ENCODE data around the gene JTB. TPM values are rescaled to one million over a fixed set of nuclear protein-coding genes. Genes with fewer than 3 reads are reported as not detected.
A peak's percentile ranks its signal among the peaks of the same experiment; 100 is the strongest.

The JTB gene
- total RNA-seq, 1 donor from 2014 or later: 76.8 TPM

- ATAC-seq: no peak
- intact Hi-C loops (cut with DNase I): loop anchor here (5.0 kb wide), 1 partner anchor 162 kb away; no protein-coding TSS in a partner anchor
- no peak for DNase-seq (ENCODE audit: missing footprints)
These were observed 18.0 kb downstream of the JTB start for GRCh38 chr1:153959454-153959853.

- intact Hi-C loops (cut with DNase I): loop anchor here (5.0 kb wide), 1 partner anchor 162 kb away; no protein-coding TSS in a partner anchor
- no peak for DNase-seq (ENCODE audit: missing footprints)
- no peak for ATAC-seq
These were observed 18.6 kb downstream of the JTB start for GRCh38 chr1:153958961-153959260.

DNA sequence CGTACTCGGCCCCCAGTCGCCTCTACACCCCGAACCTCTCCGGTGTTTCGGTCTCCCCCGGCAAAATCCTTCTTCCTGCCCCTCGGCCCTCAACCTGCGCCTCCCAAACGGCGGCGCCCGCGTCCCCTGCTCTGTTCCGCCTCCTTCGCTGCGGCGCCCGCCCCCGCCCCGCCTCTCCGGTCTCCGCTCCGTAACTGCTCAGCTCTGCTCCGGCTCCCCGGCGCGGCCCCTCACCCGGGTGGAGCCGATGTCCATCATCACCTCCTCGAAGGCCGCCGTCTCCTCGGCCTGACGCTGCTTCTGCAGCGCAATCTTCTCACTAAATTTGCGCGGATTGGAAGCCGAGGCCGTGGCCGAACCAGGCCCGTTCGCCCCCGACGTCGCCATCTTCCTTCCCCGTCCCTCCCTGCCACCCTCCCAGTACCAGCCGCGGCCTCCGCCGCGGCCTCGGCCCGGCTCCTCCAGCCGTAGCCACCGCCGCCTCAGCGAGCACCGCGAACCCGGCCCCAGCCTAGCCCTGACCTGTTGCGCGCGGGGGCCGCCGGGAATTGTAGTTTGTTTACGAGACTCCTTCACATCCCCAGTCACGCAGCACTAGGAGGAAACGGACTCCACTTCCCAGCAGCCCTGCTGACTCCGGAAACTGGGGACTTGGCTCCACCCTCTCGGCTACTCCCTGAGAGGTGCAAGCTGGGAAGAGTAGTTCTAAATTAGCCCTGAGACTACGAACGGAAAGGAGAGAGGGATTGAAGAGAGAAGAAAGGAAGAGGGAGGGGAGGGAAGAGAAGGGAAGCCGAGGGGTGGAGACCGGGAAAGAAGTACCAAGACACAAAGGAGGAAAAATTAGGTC lies 19.1 kb downstream of the JTB start, which contains the start of gene CRTC2:
Gene CRTC2, minus strand, starts transcription at position 502 of the 850 bp plus-strand sequence. Its CDS starts 115 bp downstream, at position 387.
- DNase-seq (ENCODE audit: missing footprints): peak; percentile 100
- intact Hi-C loops (cut with DNase I): loop anchor here (5.0 kb wide), 1 partner anchor 161 kb away; no protein-coding TSS in a partner anchor
- peak; percentile 91 for ATAC-seq

GRCh38 chr1:153957744-153958110 lies 19.7 kb downstream of the JTB start:
- intact Hi-C loops (cut with DNase I): loop anchor here (5.0 kb wide), 1 partner anchor 160 kb away; no protein-coding TSS in a partner anchor
- no peak for DNase-seq (ENCODE audit: missing footprints)
- no peak for ATAC-seq

DNA sequence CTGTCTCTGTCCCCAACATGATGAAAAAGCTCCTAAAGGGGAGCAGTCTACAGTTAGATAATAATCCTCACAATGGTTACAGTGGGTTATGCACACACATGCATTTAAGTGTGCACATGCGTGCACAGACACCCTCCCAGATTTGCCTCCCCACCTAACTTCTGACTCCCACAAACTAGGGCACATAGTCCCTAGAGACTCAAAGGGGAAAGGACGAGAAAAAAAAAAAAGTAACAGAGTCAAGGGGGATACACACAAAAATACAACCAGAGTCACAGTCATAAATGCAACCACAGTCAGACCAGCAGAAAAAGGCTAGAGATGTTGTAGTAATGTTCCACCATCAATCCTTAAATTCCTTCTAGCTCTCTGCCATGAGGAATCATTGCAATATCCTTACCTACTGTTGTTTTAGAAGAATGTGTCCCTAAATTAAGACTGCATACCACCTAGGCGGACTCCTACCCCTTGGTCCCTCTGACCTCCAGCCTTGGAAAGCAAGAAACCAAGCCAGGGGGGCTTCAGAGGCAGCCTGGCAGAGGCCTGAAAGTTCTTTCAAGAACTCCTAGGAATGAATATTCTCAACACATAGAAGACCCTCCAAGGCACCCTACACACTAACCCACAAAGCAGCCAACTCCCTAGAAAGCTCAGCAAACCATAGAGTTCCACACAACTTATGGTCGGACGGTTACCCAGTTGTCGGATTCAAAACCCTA lies 20.3 kb downstream of the JTB start:
- intact Hi-C loops (cut with DNase I): loop anchor here (5.0 kb wide), 1 partner anchor 160 kb away; no protein-coding TSS in a partner anchor
- DNase-seq (ENCODE audit: missing footprints) (peak; percentile 11), ATAC-seq (no peak)

DNA sequence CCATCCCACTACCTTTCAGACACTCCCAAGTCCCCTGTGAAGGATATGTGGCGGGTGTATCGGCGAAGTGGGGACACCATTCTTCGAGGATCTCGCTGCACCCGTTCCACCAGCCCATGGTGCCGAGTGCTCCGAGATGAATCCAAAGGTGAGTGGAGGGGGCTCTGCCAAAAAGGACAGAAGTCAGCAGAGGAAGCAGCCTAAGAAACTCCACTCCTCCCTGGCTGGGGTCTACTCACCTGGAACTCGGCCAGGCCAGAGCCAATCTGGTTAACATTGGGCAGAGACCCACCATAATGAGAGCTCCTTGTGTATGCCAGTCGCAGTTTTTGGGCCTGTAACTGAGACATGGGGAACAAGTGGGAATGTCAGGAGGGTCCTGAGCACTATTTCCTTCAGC lies 22.6 kb downstream of the JTB start:
- DNase-seq (ENCODE audit: missing footprints) (no peak), ATAC-seq (no peak)
- intact Hi-C loops (cut with DNase I): loop anchor here (5.0 kb wide), 1 partner anchor 158 kb away; no protein-coding TSS in a partner anchor

DNA sequence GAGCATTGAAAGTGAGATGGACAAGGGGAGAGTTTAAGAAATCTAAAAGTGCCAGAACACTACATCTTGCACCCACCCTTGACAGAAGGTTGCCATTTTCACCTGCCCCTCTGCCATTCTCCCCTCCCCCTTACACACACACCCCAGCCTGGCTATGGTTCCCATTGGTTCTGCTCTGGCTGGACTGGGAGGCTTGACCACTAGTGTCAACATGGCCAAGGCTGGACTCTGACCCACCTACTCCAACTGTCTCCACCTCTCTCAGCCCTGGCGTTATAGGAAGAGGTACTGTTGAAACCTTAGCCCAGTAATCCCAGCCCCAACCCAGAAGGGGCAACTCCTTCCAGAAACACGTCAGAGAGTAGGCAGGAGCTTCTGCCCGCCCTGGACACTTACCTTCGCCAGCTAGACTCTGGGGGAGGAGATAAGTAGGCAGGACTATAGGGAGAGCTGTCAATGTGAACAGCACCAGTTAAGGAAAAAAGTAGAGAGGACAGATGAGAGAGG lies 23.6 kb downstream of the JTB start:
- intact Hi-C loops (cut with DNase I): no loop called here
- ATAC-seq (no peak), DNase-seq (ENCODE audit: missing footprints) (no peak)

DNA sequence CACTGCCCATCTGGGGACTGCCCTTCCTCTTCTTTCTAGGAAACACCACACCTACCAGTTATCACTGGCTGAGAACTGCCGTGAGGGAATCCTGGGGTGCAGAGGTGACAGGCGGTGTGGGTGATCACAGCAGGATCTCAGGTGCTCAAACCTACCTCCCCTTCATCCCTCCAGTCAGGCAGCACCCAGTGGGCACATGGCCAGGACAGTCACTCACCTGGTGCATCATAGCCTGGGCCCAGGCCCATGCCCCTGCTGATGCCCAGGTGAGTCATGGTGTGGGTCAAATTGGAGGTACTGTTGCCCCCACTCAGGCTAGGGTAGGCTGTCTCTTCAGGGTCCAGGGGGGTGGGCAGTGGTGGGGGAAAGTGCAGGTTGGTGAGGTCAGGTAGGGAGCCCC lies 25.7 kb downstream of the JTB start:
- DNase-seq (ENCODE audit: missing footprints) (no peak), ATAC-seq (no peak)
- intact Hi-C loops (cut with DNase I): no loop called here

DNA sequence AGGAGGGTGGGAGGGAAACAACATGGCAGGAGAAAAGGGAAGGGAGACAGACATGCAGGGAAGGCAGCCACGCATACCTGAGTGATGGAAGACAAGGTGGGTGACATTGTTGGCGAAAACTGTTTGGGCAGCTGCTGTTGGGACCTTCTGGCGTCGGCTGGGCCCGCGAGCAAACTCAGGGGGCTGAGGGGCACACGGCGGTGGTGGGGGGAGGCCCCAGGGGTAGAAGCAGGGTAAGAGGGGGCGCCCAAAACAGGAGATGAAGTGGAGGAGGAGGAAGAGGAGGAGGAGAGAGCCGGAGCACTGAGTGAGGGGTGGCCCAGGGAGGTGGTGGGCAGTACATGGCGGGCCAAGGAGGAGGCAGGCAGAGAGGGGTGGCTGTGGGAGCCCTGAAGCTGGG lies 26.3 kb downstream of the JTB start:
- intact Hi-C loops (cut with DNase I): no loop called here

DNA sequence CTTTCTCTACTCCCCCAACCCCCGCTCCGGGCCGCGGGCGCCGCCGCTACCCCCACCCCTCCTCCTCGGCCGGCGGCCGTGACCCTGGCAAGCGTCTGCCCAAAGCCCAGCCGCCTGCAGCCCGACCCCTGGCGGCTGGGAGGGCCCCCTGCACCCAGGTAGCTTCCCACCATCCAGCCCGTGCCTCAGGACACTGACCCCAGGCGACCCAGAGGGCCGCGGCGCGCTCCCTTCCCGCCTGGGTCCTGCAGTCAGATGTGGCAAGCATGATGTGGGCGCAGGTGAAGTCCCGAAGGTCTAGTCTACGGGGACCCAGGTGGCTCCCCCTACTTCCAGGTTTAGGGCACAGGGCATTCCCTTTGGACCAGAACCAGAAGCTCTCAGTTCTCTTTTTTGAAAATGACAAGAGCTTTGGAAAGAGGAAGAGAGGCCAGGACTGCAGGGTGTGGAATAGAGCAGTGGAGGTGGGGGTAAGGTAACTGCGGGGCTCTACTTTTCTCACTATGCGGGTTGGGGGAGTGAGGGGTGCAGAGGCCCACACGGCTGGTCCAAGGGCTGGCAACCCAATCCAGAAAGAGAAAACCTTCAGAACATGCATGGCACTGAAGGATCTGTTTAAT lies 30.7 kb downstream of the JTB start, which contains the start of gene DENND4B:
Gene DENND4B, minus strand, starts transcription at position 97 of the 620 bp plus-strand sequence. CDS start 2,344 bp downstream, outside the sequence.
- intact Hi-C loops (cut with DNase I): loop anchor here (1.0 kb wide), 2 partner anchors 23 to 40 kb away; partner anchors contain the start of gene RAB13
- ATAC-seq: peak; percentile 76
- DNase-seq (ENCODE audit: missing footprints): peak; percentile 93

More for the DNA sequence above, 26.3 kb downstream of the JTB start:
- ATAC-seq (no peak), DNase-seq (ENCODE audit: missing footprints) (no peak)

GRCh38 chr1:153945795-153946621 lies 31.5 kb downstream of the JTB start:
- DNase-seq (ENCODE audit: missing footprints): peak; percentile 97
- intact Hi-C loops (cut with DNase I): loop anchor here (1.0 kb wide), 2 partner anchors 23 to 40 kb away; partner anchors contain the start of gene RAB13
- ATAC-seq: peak; percentile 84

GRCh38 chr1:153945131-153945794 lies 32.2 kb downstream of the JTB start:
- DNase-seq (ENCODE audit: missing footprints) (peak; percentile 90), ATAC-seq (peak; percentile 51)
- intact Hi-C loops (cut with DNase I): no loop called here

DNA sequence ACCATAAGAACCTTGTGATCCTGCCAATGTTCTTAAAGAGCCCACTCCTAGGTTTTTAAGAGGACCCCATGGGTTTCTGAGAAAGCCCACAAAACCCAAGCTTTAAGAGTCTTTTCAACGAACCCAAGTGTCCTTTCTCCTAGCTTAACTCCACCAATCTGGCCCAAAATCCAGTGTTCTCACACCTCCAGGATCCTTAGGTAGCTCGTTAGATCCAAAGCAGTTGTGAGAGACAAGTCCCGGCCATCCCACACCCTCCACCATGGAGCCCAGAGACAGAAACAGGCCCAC lies 32.7 kb downstream of the JTB start:
- no peak for ATAC-seq
- no peak for DNase-seq (ENCODE audit: missing footprints)
- intact Hi-C loops (cut with DNase I): no loop called here

DNA sequence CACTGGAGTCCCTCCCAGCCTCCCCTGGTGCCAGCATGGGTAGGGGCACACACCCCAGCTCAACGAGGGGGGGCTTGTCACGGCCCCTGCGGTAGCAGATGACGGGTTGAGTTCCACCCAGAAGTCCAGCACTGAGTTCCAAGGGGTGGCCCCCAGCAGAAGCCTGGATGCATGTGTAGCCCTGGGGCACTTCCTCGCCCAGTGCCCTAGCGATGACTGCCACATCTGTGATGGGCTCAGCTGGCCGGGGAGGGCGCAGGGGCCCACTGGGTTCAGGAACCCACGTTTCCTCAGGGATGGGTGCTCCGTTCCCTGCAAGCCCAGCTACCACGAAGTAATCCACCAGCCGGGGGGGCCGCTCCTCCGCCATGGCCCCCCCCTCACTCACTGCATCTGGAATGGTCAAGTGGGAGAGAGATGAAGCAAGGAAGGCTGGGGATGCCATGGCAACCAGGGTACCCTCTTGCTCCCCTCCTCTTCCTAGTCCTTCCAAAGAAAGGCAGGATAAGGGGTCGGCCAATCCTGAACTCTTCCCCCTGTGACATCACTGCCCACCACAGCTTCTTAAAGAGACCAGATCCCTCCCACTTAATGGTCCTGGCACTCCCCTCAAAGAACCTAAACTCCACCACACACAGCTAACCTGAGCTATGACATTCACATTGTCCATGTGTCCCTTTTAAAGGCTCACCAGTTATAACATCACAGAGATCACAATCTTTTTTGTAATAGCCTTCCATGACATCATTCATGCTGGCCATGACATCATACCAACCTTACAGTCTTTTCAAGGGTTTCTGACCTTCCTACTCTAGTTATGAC lies 33.3 kb downstream of the JTB start:
- intact Hi-C loops (cut with DNase I): no loop called here
- DNase-seq (ENCODE audit: missing footprints) (no peak), ATAC-seq (no peak)

GRCh38 chr1:153942766-153943549 lies 34.5 kb downstream of the JTB start:
- DNase-seq (ENCODE audit: missing footprints) (no peak), ATAC-seq (no peak)
- intact Hi-C loops (cut with DNase I): no loop called here

All from Right ventricle myocardium inferior (tissue), 1 donor.